ENCODE measurements around the gene HNRNPR.
"Not testable (repeated sequence)": the region's sequence is repeated elsewhere in the genome, so short reads cannot be mapped to it uniquely, and the experiment has no call there.

HNRNPR gene

DNA sequence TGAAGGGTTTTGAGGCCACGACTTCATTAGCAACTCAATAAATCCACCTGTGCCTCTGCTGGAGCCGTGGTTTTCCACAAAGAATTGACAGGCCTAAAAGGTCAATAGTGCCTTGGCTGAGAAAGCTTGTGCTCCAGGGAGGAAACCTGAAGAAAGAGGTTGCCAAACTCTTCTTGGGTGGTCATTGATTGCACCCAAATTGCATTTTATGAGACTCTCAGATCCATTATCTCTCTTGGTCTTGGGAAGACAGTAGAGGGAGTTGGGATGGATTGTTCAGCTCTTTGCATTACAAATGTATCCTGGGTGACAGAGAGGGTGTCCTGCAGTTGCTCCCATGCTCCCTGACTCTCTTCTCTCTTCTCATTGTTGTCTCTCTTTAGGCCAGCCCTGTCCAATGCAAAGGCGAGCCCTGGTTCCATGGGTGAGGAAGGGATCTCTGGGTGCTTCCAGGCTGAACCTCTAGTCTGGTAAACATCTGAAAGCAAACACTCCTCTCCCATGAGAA, 80.7 kb downstream of the HNRNPR start:
- Histone ChIP-seq H3K36me3 (ENCODE audit: control insufficient read depth in 2 of 2, insufficient read depth in 1 of 2, low read length in 2 of 2) (no peaks in the 10 kb centered on the region), H3K27ac (ENCODE audit: extremely low read depth, low read depth, low read length) (no peak overlapping the region)
- CTCF ChIA-PET = interaction anchor here (0.5 to 2.0 kb wide), 7 partner anchors 20 to 586 kb away, joined by 3 to 7 read pairs (median 3); partner anchors contain the start of gene HTR1D

DNA sequence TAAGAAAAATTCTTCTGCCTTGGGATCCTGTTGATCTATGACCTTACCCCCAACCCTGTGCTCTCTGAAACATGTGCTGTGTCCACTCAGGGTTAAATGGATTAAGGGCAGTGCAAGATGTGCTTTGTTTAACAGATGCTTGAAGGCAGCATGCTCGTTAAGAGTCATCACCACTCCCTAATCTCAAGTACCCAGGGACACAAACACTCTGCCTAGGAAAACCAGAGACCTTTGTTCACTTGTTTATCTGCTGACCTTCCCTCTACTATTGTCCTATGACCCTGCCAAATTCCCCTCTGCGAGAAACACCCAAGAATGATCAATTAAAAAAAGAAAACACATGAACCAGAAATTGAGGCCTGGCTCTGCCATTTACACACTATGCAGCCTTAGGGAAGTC, 86.0 kb downstream of the HNRNPR start:
- H3K9me3 ChIP-seq (ENCODE audit: control insufficient read depth, insufficient read depth, low read depth, low read length); H3K4me1 ChIP-seq (ENCODE audit: control insufficient read depth, insufficient read depth, low read length); H3K27ac ChIP-seq (ENCODE audit: extremely low read depth, low read depth, low read length); H3K4me3 ChIP-seq (ENCODE audit: low read depth, low read length); H3K36me3 ChIP-seq (ENCODE audit: control insufficient read depth in 2 of 2, insufficient read depth in 1 of 2, low read length in 2 of 2); CTCF ChIA-PET: not testable (repeated sequence)
- POLR2A ChIA-PET = interaction anchor here (0.9 kb wide), 1 partner anchor 12 kb away, joined by 3 read pairs; no protein-coding TSS in a partner anchor

More for the DNA sequence above, 80.7 kb downstream of the HNRNPR start:
- POLR2A ChIA-PET = no interaction called here
- Histone ChIP-seq H3K4me3 (ENCODE audit: low read depth, low read length) (no peak overlapping the region), H3K4me1 (ENCODE audit: control insufficient read depth, insufficient read depth, low read length) (no peaks in the 10 kb centered on the region), H3K9me3 (ENCODE audit: control insufficient read depth, insufficient read depth, low read depth, low read length) (no peaks in the 10 kb centered on the region)
- TF ChIP-seq ZNF239 (tag by site-specific recombination; IDR thresholded peaks at IDR 0.05) (no peak), GLIS1 (tag by site-specific recombination; IDR thresholded peaks at IDR 0.05) (0 out of 2 replicates have a peak, but pooled peaks have one; percentile 14), ZNF114 (tag by site-specific recombination; IDR thresholded peaks at IDR 0.05) (no peak)

DNA sequence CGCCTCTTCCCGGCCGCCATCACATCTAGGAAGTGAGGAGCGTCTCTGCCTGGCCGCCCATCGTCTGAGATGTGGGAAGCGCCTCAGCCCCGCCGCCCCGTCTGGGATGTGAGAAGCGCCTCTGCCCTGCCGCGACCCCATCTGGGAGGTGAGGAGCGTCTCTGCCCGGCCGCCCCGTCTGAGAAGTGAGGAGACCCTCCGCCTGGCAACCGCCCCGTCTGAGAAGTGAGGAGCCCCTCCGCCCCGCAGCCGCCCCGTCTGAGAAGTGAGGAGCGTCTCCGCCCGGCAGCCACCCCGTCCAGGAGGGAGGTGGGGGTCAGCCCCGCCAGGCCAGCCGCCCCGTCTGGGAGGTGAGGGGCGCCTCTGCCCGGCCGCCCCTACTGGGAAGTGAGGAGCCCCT, 86.7 kb downstream of the HNRNPR start:
- POLR2A ChIA-PET; H3K27ac ChIP-seq (ENCODE audit: extremely low read depth, low read depth, low read length); H3K4me3 ChIP-seq (ENCODE audit: low read depth, low read length); H3K36me3 ChIP-seq (ENCODE audit: control insufficient read depth in 2 of 2, insufficient read depth in 1 of 2, low read length in 2 of 2); H3K4me1 ChIP-seq (ENCODE audit: control insufficient read depth, insufficient read depth, low read length); H3K9me3 ChIP-seq (ENCODE audit: control insufficient read depth, insufficient read depth, low read depth, low read length); CTCF ChIA-PET: not testable (repeated sequence)
